ENCODE results near the gene PM20D1.

GRCh38 chr1:205803986-205804385 lies 45.9 kb downstream of the PM20D1 start:
- TF ChIP-seq POLR2A (IDR thresholded peaks at IDR 0.05): no peak
- TF ChIP-seq, protein P1, sequence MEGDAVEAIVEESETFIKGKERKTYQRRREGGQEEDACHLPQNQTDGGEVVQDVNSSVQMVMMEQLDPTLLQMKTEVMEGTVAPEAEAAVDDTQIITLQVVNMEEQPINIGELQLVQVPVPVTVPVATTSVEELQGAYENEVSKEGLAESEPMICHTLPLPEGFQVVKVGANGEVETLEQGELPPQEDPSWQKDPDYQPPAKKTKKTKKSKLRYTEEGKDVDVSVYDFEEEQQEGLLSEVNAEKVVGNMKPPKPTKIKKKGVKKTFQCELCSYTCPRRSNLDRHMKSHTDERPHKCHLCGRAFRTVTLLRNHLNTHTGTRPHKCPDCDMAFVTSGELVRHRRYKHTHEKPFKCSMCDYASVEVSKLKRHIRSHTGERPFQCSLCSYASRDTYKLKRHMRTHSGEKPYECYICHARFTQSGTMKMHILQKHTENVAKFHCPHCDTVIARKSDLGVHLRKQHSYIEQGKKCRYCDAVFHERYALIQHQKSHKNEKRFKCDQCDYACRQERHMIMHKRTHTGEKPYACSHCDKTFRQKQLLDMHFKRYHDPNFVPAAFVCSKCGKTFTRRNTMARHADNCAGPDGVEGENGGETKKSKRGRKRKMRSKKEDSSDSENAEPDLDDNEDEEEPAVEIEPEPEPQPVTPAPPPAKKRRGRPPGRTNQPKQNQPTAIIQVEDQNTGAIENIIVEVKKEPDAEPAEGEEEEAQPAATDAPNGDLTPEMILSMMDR (IDR thresholded peaks at IDR 0.05): no peak
